Panc1 (cell line): ENCODE data around the gene CLNS1A. TPM values are rescaled to one million over a fixed set of nuclear protein-coding genes. Genes with fewer than 3 reads are reported as not detected.

Experiments used
- ATAC-seq: fragments of 200-7000 bp; cut with Tn5 transposase; 2 replicates; pipeline ENCODE4 v1.9.1; 2020; ENCODE audit warnings: mild to moderate bottlenecking, moderate library complexity
- BruUV-seq: library from RNA; stranded (reverse); fragments of 400-500 nt; replicated peaks from 2 replicates; lab custom pipeline; 2021; lab: Mats Ljungman, UMichigan
- CTCF ChIA-PET: fragments of 300-600 bp; sonication (Branson Sonifier 250); formaldehyde crosslinking; loops from one replicate; lab custom pipeline; 2022; ENCODE audit warnings: antibody characterized with exemption; lab: Charles Lee
- POLR2A ChIA-PET: fragments of 300-600 bp; sonication (Branson Sonifier 250); formaldehyde crosslinking; loops from one replicate; lab custom pipeline; 2022; ENCODE audit warnings: antibody characterized with exemption; lab: Charles Lee
- DNase-seq: peaks from one replicate; pipeline ENCODE4 v3.0.0-alpha.2; 2010; ENCODE audit warnings: low read depth, low spot score
- H3K27ac ChIP-seq: 2 replicates; pipeline ENCODE4 v1.5.1; 2011; ENCODE audit warnings: mild to moderate bottlenecking, low read length, inconsistent platforms
- H3K27me3 ChIP-seq: fragments of 200-500 bp; sonication (Bioruptor generic); 2 replicates; pipeline ENCODE4 v1.6.0; 2014; ENCODE audit warnings: low read length, inconsistent platforms; ENCODE audit not compliant: control insufficient read depth, insufficient read depth
- H3K36me3 ChIP-seq: fragments of 200-500 bp; sonication (Bioruptor generic); 2 replicates; pipeline ENCODE4 v1.5.1; 2014; ENCODE audit warnings: inconsistent platforms, mild to moderate bottlenecking, low read length, moderate library complexity; ENCODE audit not compliant: control insufficient read depth, insufficient read depth
- H3K4me1 ChIP-seq: 2 replicates; pipeline ENCODE4 v1.5.1; 2011; ENCODE audit warnings: inconsistent platforms, mild to moderate bottlenecking, low read length, moderate library complexity; ENCODE audit not compliant: control insufficient read depth, insufficient read depth
- H3K4me3 ChIP-seq, 2 experiments: 2 replicates each; pipeline ENCODE4 v1.5.1; 2011 to 2012; ENCODE audit warnings: low read depth in 2 of 2, low read length in 2 of 2, mild to moderate bottlenecking in 2 of 2, inconsistent platforms in 1 of 2, moderate library complexity in 1 of 2
- H3K9me3 ChIP-seq: fragments of 200-500 bp; sonication (Bioruptor generic); 2 replicates; pipeline ENCODE4 v1.5.1; 2014; ENCODE audit warnings: low read depth, mild to moderate bottlenecking, inconsistent platforms, low read length, moderate library complexity; ENCODE audit not compliant: control insufficient read depth, insufficient read depth
- CTCF ChIP-seq: fragments of 450-650 bp; IDR thresholded peaks from 2 replicates; pipeline ENCODE4 v1.5.1; 2017; ENCODE audit warnings: mild to moderate bottlenecking
- POLR2AphosphoS5 ChIP-seq: IDR thresholded peaks from 2 replicates; pipeline ENCODE4 v1.6.1; 2012; ENCODE audit warnings: mild to moderate bottlenecking, low read depth, low read length, moderate library complexity
- REST ChIP-seq, 2 experiments: IDR thresholded peaks; 2 replicates each; pipeline ENCODE4 v1.6.1; 2011 to 2012; ENCODE audit warnings: low read depth in 2 of 2, control low read depth in 1 of 2, low read length in 1 of 2, mild to moderate bottlenecking in 1 of 2, moderate library complexity in 1 of 2; ENCODE audit not compliant: insufficient read depth in 1 of 2
- SIN3A ChIP-seq: IDR thresholded peaks from 2 replicates; pipeline ENCODE4 v1.6.1; 2012; ENCODE audit warnings: low read depth, mild to moderate bottlenecking, low read length, moderate library complexity, borderline replicate concordance; ENCODE audit not compliant: insufficient read depth
- TCF7L2 ChIP-seq: IDR thresholded peaks from 2 replicates; pipeline ENCODE4 v1.6.1; 2011; ENCODE audit warnings: mild to moderate bottlenecking, low read depth, low read length, inconsistent platforms
- in situ Hi-C: cut with HindIII; loops from 2 replicates; pipeline ENCODE4 v1.10.0; 2016; ENCODE audit warnings: low sequenced_read_pairs, low pct_unique_long_range_greater_than_20kb
- intact Hi-C: fragments of 100-400 bp; cut with micrococcal nuclease; formaldehyde crosslinking; loops from one replicate; pipeline ENCODE4 v1.10.0; 2022; ENCODE audit not compliant: unreplicated experiment
- total RNA-seq: library from RNA; stranded (reverse); gene quantifications from one replicate; pipeline ENCODE4 v1.2.1, GENCODE V29; 2021; ENCODE audit not compliant: unreplicated experiment

CLNS1A gene
- total RNA-seq, 1 experiment from 2014 or later: 117 TPM

DNA sequence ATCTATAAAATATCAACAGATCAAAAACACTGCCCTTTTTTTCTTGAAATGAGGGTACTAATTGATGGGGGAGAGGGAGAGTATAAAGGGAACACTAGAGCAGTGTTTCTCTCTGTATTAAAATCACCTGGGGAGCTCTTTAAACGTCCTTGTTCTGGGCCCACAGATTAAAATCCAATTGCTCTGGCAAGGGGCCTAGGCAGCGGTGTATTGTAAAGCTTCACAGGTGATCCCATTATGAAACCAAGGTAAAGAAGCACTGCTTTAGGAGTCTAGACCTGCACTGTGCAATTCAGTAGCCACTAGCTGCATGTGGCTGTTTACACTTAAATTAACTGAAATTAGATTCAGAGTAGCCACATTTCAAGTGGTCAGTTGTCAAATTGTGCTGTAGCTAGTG is 44.9 kb downstream of the CLNS1A start:
- H3K4me3 ChIP-seq: no peak overlapping the region
- no peak overlapping the region for H3K27ac ChIP-seq
- H3K9me3 ChIP-seq: no peaks in the 10 kb centered on the region
- H3K27me3 ChIP-seq: no peaks in the 10 kb centered on the region
- TF ChIP-seq CTCF: no peak
- no peak for TF ChIP-seq SIN3A
- TF ChIP-seq POLR2AphosphoS5: no peak
- no peak for TF ChIP-seq REST (IDR thresholded peaks at IDR 0.05; ENCODE audit: insufficient read depth in 1 of 2, low read depth in 2 of 2, low read length in 1 of 2)
- no TSS peak for BruUV-seq
- in situ Hi-C loops (no loop called here), intact Hi-C loops (no loop called here)
- no peak for ATAC-seq
- peaks cover 4% of the 10 kb centered on the region for H3K4me1 ChIP-seq
- DNase-seq: no peak
- no peaks in the 10 kb centered on the region for H3K36me3 ChIP-seq
- CTCF ChIA-PET: no interaction called here
- POLR2A ChIA-PET: no interaction called here

DNA sequence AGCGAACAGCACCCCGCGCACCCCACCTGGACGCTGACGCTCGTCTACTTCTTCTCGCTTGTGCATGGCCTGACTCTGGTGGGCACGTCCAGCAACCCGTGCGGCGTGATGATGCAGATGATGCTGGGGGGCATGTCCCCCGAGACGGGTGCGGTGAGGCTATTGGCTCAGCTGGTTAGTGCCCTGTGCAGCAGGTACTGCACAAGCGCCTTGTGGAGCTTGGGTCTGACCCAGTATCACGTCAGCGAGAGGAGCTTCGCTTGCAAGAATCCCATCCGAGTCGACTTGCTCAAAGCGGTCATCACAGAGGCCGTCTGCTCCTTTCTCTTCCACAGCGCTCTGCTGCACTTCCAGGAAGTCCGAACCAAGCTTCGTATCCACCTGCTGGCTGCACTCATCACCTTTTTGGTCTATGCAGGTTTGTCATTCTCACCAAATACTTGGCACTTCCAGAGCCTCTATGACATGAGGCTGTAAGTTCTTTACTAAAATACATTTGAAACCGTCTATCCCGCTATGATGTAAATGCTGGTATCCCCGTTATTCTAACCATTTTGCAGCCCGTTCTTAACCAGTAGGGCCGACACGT is 47.3 kb downstream of the CLNS1A start:
- intact Hi-C loops: no loop called here
- no peak for TF ChIP-seq REST (IDR thresholded peaks at IDR 0.05; ENCODE audit: insufficient read depth in 1 of 2, low read depth in 2 of 2, low read length in 1 of 2)
- no peak for TF ChIP-seq TCF7L2
- TF ChIP-seq CTCF: no peak
- no peak for TF ChIP-seq POLR2AphosphoS5
- no peak for TF ChIP-seq SIN3A
- peaks cover 4% of the 10 kb centered on the region for H3K4me1 ChIP-seq
- peak overlapping the region; percentile 61 to 92 for H3K4me3 ChIP-seq
- POLR2A ChIA-PET: interaction anchor here (0.6 to 0.7 kb wide), 2 partner anchors 31 to 1067 kb away, joined by 3 to 5 read pairs; no protein-coding TSS in a partner anchor
- CTCF ChIA-PET: interaction anchor here (0.6 kb wide), 2 partner anchors 20 to 442 kb away, joined by 3 to 6 read pairs; no protein-coding TSS in a partner anchor
- no TSS peak for BruUV-seq
- H3K36me3 ChIP-seq: no peaks in the 10 kb centered on the region
- peak overlapping the region; percentile 64 for H3K27ac ChIP-seq
- in situ Hi-C loops: no loop called here
- no peaks in the 10 kb centered on the region for H3K9me3 ChIP-seq
- H3K27me3 ChIP-seq: no peaks in the 10 kb centered on the region
- peak; percentile 25 for DNase-seq
- ATAC-seq: peak; percentile 57
